GM12875 (cell line): Measurements from ENCODE around the gene PTPN14.

Experiments used
- H3K4me3 ChIP-seq: one replicate; pipeline ENCODE4 v1.5.1; 2011; ENCODE audit warnings: low read depth, low read length, control low read depth
- CTCF ChIP-seq: IDR thresholded peaks from 2 replicates; pipeline ENCODE4 v1.5.1; 2011; ENCODE audit warnings: low read depth, mild to moderate bottlenecking, control low read depth, inconsistent platforms, low read length, moderate library complexity, borderline replicate concordance; ENCODE audit not compliant: insufficient read depth

The PTPN14 gene

DNA sequence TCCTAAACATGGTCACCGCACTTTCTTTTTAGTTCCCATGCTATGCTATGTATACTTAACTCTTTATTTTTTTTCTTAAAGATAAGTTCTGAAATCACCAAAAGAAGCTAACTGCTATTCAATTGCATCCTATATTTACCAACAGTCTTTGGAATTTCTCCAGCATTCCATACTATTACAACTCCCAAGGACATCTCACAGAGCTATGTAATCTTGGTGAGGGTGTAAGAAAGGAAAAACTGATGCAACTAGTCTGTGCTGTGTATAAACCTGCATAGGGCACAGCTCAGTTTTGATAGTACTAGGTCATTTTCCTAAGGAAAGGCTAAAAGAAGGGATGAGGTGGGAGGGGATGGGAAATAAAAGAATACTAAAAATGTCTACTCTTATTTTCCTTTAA, 78.0 kb downstream of the PTPN14 start:
- TF ChIP-seq CTCF: no peak
- no peak overlapping the region for H3K4me3 ChIP-seq

- no peak for TF ChIP-seq CTCF
Measured at GRCh38 chr1:214472364-214472763, 79.0 kb downstream of the PTPN14 start.

DNA sequence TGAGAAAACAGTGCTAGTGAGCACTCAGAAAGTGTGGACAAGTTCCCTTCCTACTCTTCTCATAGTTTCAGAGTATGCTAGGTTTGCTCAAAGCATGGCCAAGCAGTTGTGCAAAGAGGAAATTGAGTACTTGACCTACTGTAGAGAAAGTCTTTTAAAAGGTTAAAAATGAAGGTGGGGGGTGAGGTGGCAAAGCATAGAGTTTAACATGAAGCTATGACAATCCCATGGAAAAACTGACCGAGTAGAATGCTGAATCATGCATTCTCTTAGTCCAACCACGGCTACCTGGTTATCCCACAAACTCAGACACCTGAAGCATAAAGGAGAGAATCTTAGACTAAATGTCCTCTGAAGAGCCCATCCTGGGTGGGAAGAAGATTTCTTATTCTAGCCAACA, 79.9 kb downstream of the PTPN14 start:
- no peak for TF ChIP-seq CTCF
- H3K4me3 ChIP-seq: no peak overlapping the region

More at GRCh38 chr1:214472364-214472763, 79.0 kb downstream of the PTPN14 start:
- H3K4me3 ChIP-seq: no peak overlapping the region

DNA sequence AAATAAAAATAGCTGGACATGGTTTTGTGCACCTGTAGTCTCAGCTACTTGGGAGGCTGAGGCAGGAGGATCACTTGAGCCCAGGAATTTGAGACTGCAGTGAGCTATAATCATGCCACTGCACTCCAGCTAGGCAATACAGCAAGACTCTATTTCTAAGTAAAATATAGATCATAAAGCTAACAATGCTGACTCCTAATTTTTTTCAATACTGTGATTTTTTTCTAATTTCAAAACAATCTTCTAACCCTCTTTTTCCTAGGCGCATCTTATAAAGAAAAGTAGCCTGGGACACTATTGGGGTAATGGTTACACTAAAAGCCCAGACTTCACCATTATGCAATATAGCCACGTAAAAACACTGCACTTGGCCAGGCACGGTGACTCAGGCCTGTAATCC, 81.3 kb downstream of the PTPN14 start:
- no peak overlapping the region for H3K4me3 ChIP-seq
- no peak for TF ChIP-seq CTCF

- no peak for TF ChIP-seq CTCF
- H3K4me3 ChIP-seq: no peak overlapping the region
Measured at GRCh38 chr1:214469290-214469689, 82.1 kb downstream of the PTPN14 start.

- no peak for TF ChIP-seq CTCF
- H3K4me3 ChIP-seq: no peak overlapping the region
Measured at GRCh38 chr1:214467078-214467585, 84.3 kb downstream of the PTPN14 start.

GRCh38 chr1:214466403-214467077, 84.9 kb downstream of the PTPN14 start:
- no peak for TF ChIP-seq CTCF
- no peak overlapping the region for H3K4me3 ChIP-seq
